T-cell (primary cell): ENCODE results near the gene IPO7. TPM values are rescaled to one million over a fixed set of nuclear protein-coding genes. Genes with fewer than 3 reads are reported as not detected.
"Not testable (repeated sequence)": the region's sequence is repeated elsewhere in the genome, so short reads cannot be mapped to it uniquely, and the experiment has no call there.

Experiments used
- ATAC-seq, 4 experiments: fragments of 200-7000 bp in 3 of 4; fragments of 150-1000 bp in 1 of 4; cut with Tn5 transposase; replicated peaks in 1 of 4; 1 replicate in 3 of 4; 2 replicates in 1 of 4; pipeline ENCODE4 v1.10.0; 2021; ENCODE audit warnings: moderate library complexity in 3 of 4, mild to moderate bottlenecking in 2 of 4, moderate number of reproducible peaks in 1 of 4
- CTCF ChIA-PET, 2 donors: fragments of 300-600 bp; sonication (Branson Sonifier 250); formaldehyde crosslinking; loops; one replicate each; lab custom pipeline; 2022; ENCODE audit warnings: antibody characterized with exemption in 2 of 2; lab: Charles Lee
- POLR2A ChIA-PET, 2 donors: fragments of 300-600 bp; sonication (Branson Sonifier 250); formaldehyde crosslinking; loops; one replicate each; lab custom pipeline; 2022; ENCODE audit warnings: antibody characterized with exemption in 2 of 2; lab: Charles Lee
- DNase-seq, 35 experiments: peaks; one replicate each; pipeline versions ENCODE4 v3.0.0 to v3.0.0-alpha.2; 2013 to 2023
- H3K27ac ChIP-seq: one replicate; pipeline ENCODE4 v1.5.1; 2013; ENCODE audit warnings: low read length
- H3K27me3 ChIP-seq, 2 experiments: replicated peaks in 1 of 2; 1 replicate in 1 of 2; 2 replicates in 1 of 2; pipeline versions ENCODE4 v1.6.1 to v1.7.0; 2013; ENCODE audit warnings: low read length in 1 of 2, mixed read lengths in 1 of 2; ENCODE audit not compliant: control insufficient read depth in 2 of 2, insufficient read depth in 2 of 2; ENCODE audit errors: extremely low read depth in 1 of 2
- H3K36me3 ChIP-seq, 2 donors: 1 replicate in 1 of 2; 2 replicates in 1 of 2; pipeline versions ENCODE4 v1.6.1 to v1.7.0; 2013; ENCODE audit warnings: low read length in 1 of 2; ENCODE audit not compliant: control insufficient read depth in 2 of 2, insufficient read depth in 1 of 2; ENCODE audit errors: extremely low read depth in 1 of 2
- H3K4me1 ChIP-seq, 2 experiments: 1 replicate in 1 of 2; 2 replicates in 1 of 2; pipeline versions ENCODE4 v1.6.1 to v1.7.0; 2013; ENCODE audit warnings: low read length in 2 of 2, mixed read lengths in 1 of 2; ENCODE audit not compliant: insufficient read depth in 2 of 2, control insufficient read depth in 1 of 2; ENCODE audit errors: extremely low read depth in 1 of 2
- H3K4me3 ChIP-seq, 2 donors: 1 replicate in 1 of 2; 2 replicates in 1 of 2; pipeline versions ENCODE4 v1.5.1 to v1.7.0; 2013; ENCODE audit warnings: mild to moderate bottlenecking in 2 of 2, low read length in 1 of 2, moderate library complexity in 1 of 2; ENCODE audit not compliant: control insufficient read depth in 1 of 2; ENCODE audit errors: extremely low read depth in 1 of 2
- H3K9me3 ChIP-seq: 2 replicates; pipeline ENCODE4 v1.7.0; 2013
- H3K27ac Mint-ChIP-seq, 2 donors: one replicate each; pipeline ENCODE4 v1.8.0; 2020 to 2021; ENCODE audit warnings: mild to moderate bottlenecking in 2 of 2, mixed read lengths in 2 of 2
- H3K27me3 Mint-ChIP-seq, 2 donors: one replicate each; pipeline ENCODE4 v1.8.0; 2021 to 2022; ENCODE audit warnings: mixed read lengths in 2 of 2
- H3K36me3 Mint-ChIP-seq: one replicate; pipeline ENCODE4 v1.8.0; 2021; ENCODE audit warnings: mixed read lengths
- H3K4me1 Mint-ChIP-seq, 3 donors: one replicate each; pipeline ENCODE4 v1.8.0; 2020 to 2022; ENCODE audit warnings: mixed read lengths in 3 of 3, mild to moderate bottlenecking in 1 of 3
- H3K4me3 Mint-ChIP-seq, 3 donors: one replicate each; pipeline ENCODE4 v1.8.0; 2020 to 2022; ENCODE audit warnings: mild to moderate bottlenecking in 3 of 3, mixed read lengths in 3 of 3, moderate library complexity in 3 of 3
- H3K9me3 Mint-ChIP-seq, 3 donors: one replicate each; pipeline ENCODE4 v1.8.0; 2020 to 2022; ENCODE audit warnings: mixed read lengths in 3 of 3
- WGBS: methylation state at CpG from one replicate; pipeline ENCODE4 v1.1.5; 2013; ENCODE audit warnings: missing lambda C conversion rate; ENCODE audit not compliant: insufficient coverage; 5-methylcytosine and 5-hydroxymethylcytosine counted together
- total RNA-seq, 35 experiments: library from RNA in 6 of 35; stranded (reverse) in 6 of 35; fragments of 120-200 nt in 1 of 35; gene quantifications; one replicate each; pipeline versions ENCODE4 v1.2.1 to v1.2.4 and lab custom pipeline; 2013 to 2026

Gene IPO7
- total RNA-seq, 5 donors from 2014 or later (not counting 1 experiment from before 2014, with no cell fraction given), result 53.3 to 72.8 (median 61.2) TPM

- no peak overlapping the region for H3K27ac ChIP-seq
- Mint-ChIP-seq H3K27ac (no peak overlapping the region), H3K9me3 (no peaks in the 10 kb centered on the region), H3K36me3 (peaks cover 3% of the 10 kb centered on the region), H3K27me3 (peaks cover 0 to 3% of the 10 kb centered on the region in 2 donors), H3K4me1 (peaks cover 12 to 21% (median 13%) of the 10 kb centered on the region in 3 donors), H3K4me3 (no peak overlapping the region)
- peaks cover 0 to 3% of the 10 kb centered on the region in 2 experiments for H3K27me3 ChIP-seq
- ATAC-seq (no peak), DNase-seq (no peak)
- no peaks in the 10 kb centered on the region for H3K9me3 ChIP-seq
- peaks cover 3 to 10% of the 10 kb centered on the region in 2 experiments for H3K4me1 ChIP-seq
- no peaks in the 10 kb centered on the region for H3K36me3 ChIP-seq
- 85% methylated on average over 5 of the region's 6 CpGs for WGBS
- H3K4me3 ChIP-seq, result no peak overlapping the region
- ChIA-PET POLR2A (no interaction called here), CTCF (interaction anchor here (0.7 kb wide), 2 partner anchors 151 to 164 kb away, joined by 5 to 6 read pairs; no protein-coding TSS in a partner anchor)
Observed at GRCh38 chr11:9351321-9351881, 33.1 kb upstream of the IPO7 start.

DNA sequence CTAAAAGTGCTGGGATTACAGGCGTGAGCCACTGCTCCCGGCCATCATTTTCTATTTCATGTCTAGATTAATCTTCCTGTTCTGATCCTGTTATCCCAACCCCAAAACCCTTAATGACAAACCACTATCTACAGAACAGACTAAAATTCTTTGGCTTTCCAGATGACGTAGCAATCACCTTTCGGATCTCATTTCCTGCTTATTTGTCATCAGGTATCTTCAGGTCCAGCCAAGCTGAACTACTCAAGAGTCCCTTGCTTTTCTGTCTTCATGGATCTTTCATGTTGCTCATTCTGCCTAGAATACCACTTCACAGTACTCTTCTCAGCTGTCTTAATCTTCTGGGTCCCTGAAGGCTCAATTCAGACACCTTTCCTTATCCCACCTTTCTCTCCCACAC is 27.4 kb upstream of the IPO7 start:
- H3K4me3 Mint-ChIP-seq, result no peak overlapping the region
- POLR2A ChIA-PET, result interaction anchor here in 1 of 2 donors (0.6 kb wide), 2 partner anchors 38 to 59 kb away, joined by 3 to 7 read pairs; no protein-coding TSS in a partner anchor
- H3K27ac ChIP-seq, result no peak overlapping the region
- peaks cover 0 to 5% (median 4%) of the 10 kb centered on the region in 3 donors for H3K4me1 Mint-ChIP-seq
- no peaks in the 10 kb centered on the region for H3K27me3 Mint-ChIP-seq
- no peak for DNase-seq
- H3K4me3 ChIP-seq, result no peak overlapping the region
- H3K9me3 Mint-ChIP-seq, result no peaks in the 10 kb centered on the region
- no peak overlapping the region for H3K27ac Mint-ChIP-seq
- H3K4me1 ChIP-seq, result no peaks in the 10 kb centered on the region
- WGBS, result 90% methylated on average over 4 of the region's 4 CpGs
- no peaks in the 10 kb centered on the region for H3K36me3 ChIP-seq
- ATAC-seq, result no peak
- H3K36me3 Mint-ChIP-seq, result no peaks in the 10 kb centered on the region
- CTCF ChIA-PET, result no interaction called here
- H3K9me3 ChIP-seq, result no peaks in the 10 kb centered on the region
- H3K27me3 ChIP-seq, result no peaks in the 10 kb centered on the region

- H3K4me3 ChIP-seq, POLR2A ChIA-PET, H3K36me3 ChIP-seq, H3K4me3 Mint-ChIP-seq, H3K9me3 ChIP-seq, ATAC-seq, H3K27ac Mint-ChIP-seq, H3K27me3 Mint-ChIP-seq, H3K27ac ChIP-seq, H3K27me3 ChIP-seq, CTCF ChIA-PET, DNase-seq, H3K36me3 Mint-ChIP-seq, H3K9me3 Mint-ChIP-seq: not testable (repeated sequence)
- H3K4me1 Mint-ChIP-seq, result peaks cover 0 to 29% (median 23%) of the 10 kb centered on the region in 3 donors
- peaks cover 4 to 13% of the 10 kb centered on the region in 2 experiments for H3K4me1 ChIP-seq
- 90% methylated on average over 2 of the region's 13 CpGs for WGBS
Observed at GRCh38 chr11:9360862-9361622, 23.4 kb upstream of the IPO7 start.

DNA sequence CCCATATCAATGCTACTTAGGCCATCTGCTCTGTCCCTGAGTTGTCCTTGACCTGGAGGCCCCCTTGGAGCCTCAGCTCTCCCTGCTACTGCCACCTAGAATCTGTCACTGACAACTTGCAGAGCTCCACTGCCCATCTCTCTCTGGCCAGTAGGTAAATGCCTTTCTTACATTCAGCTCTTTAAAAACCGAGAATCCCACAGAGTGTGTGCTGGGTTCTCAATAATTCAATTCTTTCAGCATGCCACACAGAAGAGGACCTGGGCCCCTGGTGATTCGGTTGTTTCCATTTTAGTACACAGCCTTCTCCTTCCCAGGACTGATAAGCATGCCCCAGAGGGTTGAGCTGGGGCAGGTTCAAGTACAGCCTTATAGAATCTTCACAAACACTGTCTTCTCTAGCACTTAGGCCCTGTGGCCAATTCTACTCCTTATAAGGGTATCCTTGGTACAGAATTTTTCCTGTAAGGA is 22.0 kb upstream of the IPO7 start:
- Mint-ChIP-seq H3K4me3 (no peak overlapping the region), H3K27ac (peak overlapping the region; percentile 87 to 88), H3K4me1 (peaks cover 0 to 29% (median 23%) of the 10 kb centered on the region in 3 donors), H3K27me3 (no peaks in the 10 kb centered on the region), H3K9me3 (no peaks in the 10 kb centered on the region), H3K36me3 (no peaks in the 10 kb centered on the region)
- Histone ChIP-seq H3K4me1 (peaks cover 4 to 13% of the 10 kb centered on the region in 2 experiments), H3K36me3 (no peaks in the 10 kb centered on the region), H3K27me3 (no peaks in the 10 kb centered on the region), H3K9me3 (no peaks in the 10 kb centered on the region), H3K4me3 (no peak overlapping the region), H3K27ac (peak overlapping the region; percentile 83)
- CTCF ChIA-PET, result interaction anchor here in 1 of 2 donors (0.6 kb wide), 1 partner anchor 52 kb away, joined by 3 read pairs; no protein-coding TSS in a partner anchor
- WGBS, result 29% methylated on average over 1 of the region's 2 CpGs
- no peak for DNase-seq
- no peak for ATAC-seq
- POLR2A ChIA-PET, result interaction anchor here in 1 of 2 donors (0.6 kb wide), 1 partner anchor 646 kb away, joined by 4 read pairs; no protein-coding TSS in a partner anchor

GRCh38 chr11:9363954-9364912 is 20.2 kb upstream of the IPO7 start:
- WGBS, result 7% methylated on average over 55 of the region's 64 CpGs
- Histone ChIP-seq H3K36me3 (no peaks in the 10 kb centered on the region), H3K9me3 (no peaks in the 10 kb centered on the region), H3K27me3 (no peaks in the 10 kb centered on the region), H3K4me3 (peak overlapping the region; percentile 63 to 68), H3K4me1 (peaks cover 4 to 13% of the 10 kb centered on the region in 2 experiments), H3K27ac (peak overlapping the region; percentile 83)
- H3K9me3 Mint-ChIP-seq, result no peaks in the 10 kb centered on the region
- H3K27ac Mint-ChIP-seq, result peak overlapping the region; percentile 87 to 89
- ATAC-seq (peak; percentile 85 to 95 (median 93)), DNase-seq (peak; percentile 50 to 86 (median 65))
- H3K27me3 Mint-ChIP-seq, result no peaks in the 10 kb centered on the region
- peaks cover 0 to 29% (median 23%) of the 10 kb centered on the region in 3 donors for H3K4me1 Mint-ChIP-seq
- POLR2A ChIA-PET, result interaction anchor here (0.6 to 0.8 kb wide), 6 partner anchors 22 to 1445 kb away, joined by 3 to 8 read pairs (median 3); partner anchors contain the start of gene ZNF143 (in 1 of the 2)
- CTCF ChIA-PET, result no interaction called here
- H3K36me3 Mint-ChIP-seq, result no peaks in the 10 kb centered on the region
- peak overlapping the region; percentile 75 to 83 (median 78) for H3K4me3 Mint-ChIP-seq
